Measurements from ENCODE around the gene ZNF669.
"Not testable (repeated sequence)": the region's sequence is repeated elsewhere in the genome, so short reads cannot be mapped to it uniquely, and the experiment has no call there.

Gene ZNF669

DNA sequence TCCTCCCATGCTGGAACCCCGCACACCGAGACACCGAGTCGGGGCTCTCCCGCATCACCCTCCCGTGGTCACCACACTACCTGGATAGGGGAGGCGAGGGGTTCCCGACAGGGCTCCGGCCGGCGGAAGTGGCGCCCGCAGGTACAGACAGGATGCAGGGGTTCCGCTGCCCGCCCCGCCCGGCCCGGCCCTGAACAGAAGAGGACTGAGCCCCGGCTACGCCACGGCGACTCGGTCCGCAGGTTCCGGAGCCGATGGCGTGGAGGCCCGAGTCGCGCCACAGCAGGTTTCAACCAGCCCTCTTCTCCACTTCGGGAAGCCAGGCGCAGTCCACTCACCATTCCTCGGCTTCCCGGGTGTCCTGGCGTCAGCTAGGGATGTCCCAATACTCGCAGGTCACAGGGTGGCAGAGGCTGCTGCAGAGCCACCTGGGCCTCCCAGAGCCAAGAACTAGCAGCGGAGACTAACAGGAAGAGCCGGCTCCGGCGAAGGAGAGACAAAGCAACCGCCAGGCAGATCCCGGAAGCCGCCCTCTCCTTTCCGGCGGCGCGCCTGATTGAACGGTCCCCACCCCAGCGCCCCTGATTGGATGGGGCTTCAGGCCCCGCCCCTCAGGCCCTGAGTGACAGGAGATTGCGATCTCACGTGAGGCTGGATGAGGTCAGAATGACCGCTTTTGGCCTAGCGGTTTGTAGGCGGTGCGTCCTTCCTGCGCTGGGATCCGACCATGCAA lies at the start of gene ZNF669:
ZNF669 (minus strand) TSS at position 498 of the 733 bp plus-strand sequence; CDS start at position 341, 157 bp downstream.
- peak; percentile 89 for DNase-seq

DNA sequence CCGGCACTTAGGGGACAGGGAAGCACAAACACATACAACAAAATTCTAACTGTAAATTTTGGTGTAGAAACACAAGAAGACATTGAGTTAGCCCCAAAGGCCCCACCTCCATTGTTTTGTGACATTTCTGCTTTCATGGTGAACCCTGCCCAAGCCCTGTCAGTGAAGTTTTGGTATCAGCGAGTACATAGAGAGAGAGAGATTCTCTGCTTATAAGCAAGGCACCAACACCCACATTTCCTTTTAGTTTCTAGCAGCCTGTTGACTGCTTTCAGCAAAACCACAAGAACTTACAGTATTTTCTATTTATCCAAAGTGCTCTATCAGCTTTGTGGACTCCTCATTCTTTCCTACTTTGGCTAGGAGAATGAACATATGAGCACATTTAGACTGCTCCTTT lies 43.6 kb upstream of the ZNF669 start:
- no peak for DNase-seq

DNA sequence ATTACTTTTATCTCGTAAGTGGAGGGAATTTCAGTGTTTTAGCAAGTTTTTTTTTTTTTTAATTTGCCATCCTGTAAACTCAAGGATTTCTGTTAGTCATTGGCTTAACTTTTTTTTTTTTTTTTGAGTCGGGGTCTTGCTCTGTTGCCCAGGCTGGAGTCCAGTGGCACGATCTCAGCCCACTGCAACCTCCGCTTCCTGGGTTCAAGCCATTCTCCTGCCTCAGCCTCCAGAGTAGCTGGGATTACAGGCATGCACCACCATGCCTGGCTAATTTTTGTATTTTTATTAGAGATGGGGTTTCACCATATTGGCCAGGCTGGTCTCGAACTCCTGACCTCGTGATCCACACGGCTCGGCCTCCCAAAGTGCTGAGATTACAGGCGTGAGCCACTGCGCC lies 43.0 kb upstream of the ZNF669 start:
- DNase-seq = not testable (repeated sequence)

DNA sequence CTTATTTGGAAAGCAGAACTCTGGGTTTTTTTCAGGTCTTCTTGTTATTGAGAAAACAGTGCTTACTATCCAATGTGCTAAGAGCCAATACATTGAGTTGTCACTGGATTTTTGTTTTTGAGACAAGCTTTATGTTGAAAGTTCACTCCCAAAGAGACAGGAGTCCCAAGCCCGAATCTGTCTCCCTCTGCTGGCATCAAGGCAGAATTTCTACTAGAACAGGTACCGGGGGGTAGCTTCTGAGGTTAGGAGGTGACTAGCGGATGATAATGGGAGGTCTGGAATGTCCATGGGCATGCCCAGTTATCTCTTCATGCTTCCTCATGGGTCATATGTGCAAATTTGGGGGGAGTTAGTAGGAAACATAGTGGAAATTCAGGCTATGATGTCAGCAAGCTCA lies 42.5 kb upstream of the ZNF669 start:
- no peak for DNase-seq

DNA sequence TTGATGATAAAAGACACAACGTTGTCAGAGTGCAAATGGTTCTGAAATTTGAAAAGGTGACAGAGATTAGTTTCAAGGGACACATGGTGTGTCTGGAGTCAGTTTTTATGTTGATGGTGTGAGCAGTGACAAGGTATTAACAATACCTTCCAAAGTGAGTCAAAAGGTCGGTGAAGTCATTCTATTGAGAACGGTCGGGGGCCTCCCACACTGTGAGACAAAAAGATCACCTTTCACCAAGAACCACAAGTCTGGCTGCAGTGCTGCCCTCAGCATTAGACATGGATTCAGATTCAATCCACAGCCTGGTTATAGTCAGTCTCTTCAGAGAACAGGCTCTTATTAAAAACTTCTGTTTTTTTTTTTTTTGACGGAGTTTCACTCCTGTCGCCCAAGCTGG lies 41.1 kb upstream of the ZNF669 start:
- no peak for DNase-seq

DNA sequence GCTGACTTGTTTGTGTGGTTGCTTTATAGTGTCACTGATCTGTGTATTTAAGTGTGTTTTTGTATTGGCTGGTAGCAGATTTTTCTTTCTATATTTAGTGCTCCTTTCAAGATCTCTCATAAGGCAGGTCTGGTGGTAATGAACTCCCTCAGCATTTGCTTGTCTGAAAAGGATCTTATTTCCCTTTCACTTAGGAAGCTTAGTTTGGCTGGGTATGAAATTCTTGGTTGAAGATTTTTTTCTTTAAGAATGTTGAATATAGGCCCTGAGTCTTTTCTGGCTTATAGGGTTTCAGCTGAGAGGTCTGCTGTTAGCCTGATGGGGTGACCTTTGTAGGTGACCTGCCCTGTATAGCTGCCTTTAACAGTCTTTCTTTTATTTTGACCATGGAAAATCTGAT lies 35.4 kb upstream of the ZNF669 start:
- DNase-seq = not testable (repeated sequence)

DNA sequence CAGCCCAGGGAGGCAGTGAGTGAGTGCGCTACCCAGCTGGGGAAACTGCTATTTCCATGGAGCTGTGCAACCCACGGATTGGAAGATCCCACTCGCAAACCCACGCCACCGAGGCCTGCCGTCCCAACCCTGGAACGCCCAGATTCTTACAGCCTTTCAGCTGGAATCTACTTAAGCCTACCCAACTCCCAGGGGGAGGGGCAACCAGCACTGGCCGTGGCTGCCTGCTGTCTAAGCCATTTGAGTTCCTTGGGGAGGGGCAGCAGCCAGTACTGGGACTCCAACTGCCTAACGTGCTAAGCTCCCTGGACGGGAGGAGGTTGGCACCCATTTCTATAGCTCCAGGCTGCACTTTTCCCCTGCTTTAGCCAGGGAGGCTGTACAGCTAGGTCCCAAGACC lies 27.1 kb upstream of the ZNF669 start:
- DNase-seq = no peak

DNA sequence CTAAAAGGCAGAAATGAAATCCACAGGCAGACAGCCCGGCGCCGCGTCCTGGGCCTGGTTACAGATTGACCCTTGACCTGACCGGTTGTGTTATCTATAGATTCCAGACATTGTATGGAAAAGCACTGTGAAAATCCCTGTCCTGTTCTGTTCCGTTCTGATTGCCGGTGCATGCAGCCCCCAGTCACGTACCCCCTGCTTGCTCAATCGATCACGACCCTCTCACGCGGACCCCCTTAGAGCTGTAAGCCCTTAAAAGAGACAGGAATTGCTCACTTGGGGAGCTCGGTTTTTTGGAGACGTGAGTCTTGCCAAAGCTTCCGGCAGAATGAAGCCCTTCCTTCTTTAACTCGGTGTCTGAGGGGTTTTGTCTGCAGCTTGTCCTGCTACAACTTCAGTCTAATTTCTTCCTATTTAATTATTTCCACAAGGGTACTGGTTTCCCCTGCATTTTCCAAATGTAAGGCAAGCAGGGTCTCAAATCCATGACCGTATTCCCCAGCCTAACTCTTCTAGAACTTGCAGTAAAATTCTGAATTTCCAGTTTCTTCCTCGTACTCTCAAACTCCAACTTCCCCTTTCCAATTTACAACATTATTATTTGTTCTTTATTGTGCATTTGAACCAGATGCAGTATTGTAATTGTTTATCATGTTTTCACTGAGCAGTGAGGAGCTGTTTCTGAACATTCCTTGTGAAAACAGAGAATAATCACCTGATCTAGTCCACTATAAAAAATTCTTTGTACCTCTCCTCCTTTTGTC lies 23.5 kb upstream of the ZNF669 start:
- DNase-seq = not testable (repeated sequence)

DNA sequence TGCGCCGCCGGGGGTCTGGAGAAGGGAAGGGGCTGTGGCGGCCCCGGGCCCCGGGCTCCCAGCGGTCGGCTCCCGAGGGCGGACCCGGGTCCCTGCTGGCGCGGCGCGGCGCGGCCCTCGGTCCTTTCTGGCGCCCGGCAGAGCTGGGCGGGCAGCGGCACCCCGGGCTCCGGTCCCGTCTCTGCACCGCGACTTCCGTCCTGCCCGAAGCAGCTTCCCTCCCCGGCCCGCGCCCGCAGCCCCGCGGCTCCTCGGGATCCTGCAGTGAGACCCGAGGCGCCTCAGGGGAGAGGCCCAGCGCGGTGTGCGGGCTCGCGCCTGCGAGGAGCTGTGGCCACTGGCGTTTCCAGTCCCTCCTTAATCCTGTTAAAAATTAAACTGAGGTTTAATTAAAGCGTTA lies 22.4 kb upstream of the ZNF669 start:
- not testable (repeated sequence) for DNase-seq

DNA sequence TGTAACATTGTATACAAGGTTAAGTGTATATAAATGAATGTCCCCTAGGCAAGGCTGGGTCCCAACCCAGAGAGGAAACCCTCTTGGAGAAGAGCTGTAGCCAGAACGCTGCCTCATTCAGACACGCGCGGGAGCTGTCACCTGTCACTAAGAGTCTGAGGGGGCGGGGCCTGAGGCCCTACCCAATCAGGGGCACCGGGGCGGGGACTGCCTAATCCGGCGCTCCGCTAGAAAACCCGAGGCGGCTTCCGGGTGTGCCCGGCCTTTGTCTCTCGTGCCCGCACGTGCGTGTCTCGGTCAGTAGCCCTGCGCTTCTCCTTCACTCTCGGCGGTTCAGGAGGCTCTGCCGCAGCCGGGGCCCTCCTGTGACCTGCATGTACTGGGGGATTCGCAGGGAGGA lies 22.0 kb upstream of the ZNF669 start:
- not testable (repeated sequence) for DNase-seq

DNA sequence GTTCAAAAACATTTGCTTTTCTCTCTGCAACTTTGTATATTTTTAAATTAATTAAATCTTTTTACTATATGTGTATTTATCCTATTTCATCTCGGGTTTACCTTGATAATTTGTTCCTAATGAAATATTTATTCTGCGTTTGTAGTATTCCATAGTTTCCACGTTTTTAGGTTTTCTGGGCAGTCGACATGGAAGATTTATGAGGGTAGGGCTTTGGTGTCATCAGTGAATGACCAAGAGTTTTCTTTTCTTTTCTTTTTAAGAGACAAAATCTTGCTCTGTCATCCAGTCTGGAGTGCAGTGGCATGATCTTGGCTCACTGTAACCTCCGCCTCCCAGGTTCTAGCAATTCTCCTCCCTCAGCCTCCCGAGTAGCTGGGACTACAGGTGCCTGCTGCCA lies 17.2 kb upstream of the ZNF669 start:
- no peak for DNase-seq

DNA sequence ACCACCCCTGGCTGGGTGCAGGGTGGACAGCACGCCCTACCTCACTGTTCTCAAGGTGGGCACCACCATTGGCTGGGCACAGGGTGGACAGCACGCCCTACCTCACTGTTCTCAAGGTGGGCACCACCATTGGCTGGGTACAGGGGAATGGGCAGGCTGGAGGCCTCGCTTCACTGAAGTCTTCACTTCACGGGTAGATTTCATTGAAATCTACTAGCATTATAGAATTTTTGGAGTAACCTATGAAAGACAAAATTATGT lies 16.2 kb upstream of the ZNF669 start:
- DNase-seq = not testable (repeated sequence)

DNA sequence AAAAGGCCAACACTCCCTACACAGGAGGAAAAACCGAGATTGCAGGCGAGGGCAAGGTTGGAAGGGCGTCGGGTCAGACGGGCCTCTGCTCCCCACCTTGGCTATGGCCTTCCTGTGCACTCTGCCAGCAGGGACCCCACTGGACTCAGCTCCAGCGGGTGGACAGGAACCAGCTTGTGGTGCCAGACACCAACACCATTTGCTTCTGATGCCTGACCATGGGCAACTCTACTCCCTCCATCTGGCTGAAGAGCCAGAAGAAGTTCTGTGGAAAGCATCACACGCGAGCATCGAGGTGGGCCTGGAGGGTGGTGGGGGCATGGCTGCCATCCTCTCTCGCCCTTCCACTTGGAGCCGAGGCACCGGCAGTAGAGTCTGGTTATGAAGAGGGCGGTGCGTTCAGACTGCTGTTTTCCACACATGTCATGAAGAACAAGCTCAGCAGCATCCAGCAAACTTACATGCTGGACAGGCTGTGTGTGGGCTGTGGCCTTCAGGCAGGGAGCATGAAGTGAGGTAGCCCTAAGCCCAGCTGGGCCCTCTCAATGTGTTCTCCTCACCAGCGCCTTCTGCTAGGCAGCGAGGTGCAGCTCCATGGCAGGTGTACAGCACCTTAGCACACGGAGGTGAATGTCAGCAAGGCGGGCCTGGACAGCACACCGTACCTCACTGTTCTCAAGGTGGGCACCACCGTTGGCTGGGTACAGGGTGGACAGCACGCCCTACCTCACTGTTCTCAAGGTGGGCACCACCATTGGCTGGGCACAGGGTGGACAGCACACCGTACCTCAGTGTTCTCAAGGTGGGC lies 15.6 kb upstream of the ZNF669 start:
- no peak for DNase-seq

DNA sequence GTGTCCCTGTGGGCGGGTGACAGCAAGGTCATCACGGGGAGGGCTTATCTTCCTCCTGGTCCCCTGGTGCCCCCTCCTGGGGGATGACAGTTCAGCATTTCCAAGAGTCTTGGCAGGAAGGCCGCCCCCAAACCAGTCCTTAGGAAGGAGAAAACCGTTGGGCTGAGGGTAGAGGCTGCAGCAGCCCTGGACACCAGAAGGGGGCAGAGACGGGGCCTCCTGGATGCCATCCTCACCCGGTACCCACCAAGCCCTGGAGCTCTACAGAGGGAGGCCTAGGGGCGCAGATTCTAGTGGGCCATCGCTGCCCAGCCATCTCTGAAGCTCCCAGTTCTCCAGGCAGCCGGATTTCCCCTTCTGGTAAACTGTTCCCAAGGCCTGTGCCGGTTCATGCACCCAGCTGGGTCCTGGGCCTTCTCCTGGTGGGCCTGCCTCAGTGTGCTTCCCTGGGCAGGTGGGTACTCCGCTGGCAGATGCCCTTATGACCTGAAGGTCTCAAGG lies 14.8 kb upstream of the ZNF669 start:
- no peak for DNase-seq

DNA sequence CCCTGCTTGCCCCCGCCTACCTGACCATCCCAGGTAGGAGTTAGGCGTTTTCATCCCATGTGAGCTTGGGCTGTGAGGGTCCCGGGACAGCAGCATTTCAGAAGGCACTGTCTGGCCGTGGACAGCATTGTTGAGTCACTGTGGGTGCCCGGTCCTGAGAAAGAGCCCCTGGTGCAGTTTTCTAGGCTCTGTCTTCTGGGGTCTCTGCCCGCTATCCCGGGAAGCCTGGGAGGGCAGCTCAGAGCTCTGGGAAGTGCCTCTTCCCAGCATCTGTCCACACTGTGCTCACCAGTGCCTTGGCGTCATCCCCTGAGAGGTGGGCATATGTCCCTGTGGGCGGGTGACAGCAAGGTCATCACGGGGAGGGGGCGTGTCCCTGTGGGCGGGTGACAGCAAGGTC lies 11.4 kb upstream of the ZNF669 start:
- DNase-seq = no peak

DNA sequence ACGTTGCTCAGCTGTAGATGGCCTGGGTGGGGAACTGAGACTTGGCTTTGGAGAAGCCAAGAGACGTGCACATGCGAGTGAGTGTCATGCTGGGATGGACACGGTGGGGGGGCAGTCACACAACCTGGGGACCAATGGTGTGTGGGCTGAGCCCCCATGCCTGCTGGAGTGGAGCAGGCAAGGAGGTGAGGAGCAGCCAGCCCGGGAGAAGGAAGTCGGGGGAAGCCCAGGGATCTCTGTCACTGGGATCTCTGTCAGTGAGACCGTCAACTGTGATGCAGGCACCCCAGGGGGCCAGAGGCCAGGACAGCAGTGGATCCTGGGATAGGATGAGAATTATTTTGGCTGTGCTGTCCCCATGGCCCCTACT lies 11.0 kb upstream of the ZNF669 start:
- DNase-seq = no peak

DNA sequence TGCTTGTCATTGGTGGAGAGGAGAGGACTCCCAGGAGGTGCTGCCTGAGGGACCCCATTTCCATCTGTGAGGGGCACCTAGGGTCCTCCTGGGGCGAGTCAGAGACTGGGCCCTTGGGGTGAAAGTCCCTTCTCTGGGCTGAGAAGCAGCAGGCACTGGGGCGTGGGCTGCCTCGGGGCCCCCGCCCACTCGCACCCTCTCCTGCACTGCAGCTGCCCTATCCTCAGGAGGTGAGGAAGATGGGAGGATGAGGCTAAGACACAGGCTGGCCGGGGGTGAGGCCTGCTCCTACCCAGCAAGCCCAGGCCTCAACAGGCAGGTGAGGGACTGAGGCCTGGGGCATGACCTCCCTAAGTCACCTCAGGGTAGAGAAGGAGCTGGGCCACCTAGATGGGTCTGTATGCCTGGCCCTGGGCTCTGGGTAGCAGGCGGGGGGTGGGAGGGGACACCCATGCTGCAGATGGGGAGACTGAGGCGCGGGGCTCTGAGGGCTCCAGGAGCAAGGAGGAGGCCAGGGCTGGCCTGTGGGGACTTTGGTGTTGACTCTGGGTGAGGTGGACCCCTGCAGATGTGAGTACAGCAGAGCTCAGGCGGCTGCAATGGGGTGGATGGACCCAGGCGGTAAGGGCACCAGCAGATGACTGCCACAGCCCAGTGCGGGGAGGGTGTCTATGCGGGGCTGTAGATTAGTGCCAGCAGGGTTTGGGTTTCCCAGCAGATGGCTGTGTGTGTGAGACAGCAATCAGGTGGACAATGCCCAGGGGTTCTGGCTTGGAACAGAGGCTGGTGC lies 10.4 kb upstream of the ZNF669 start:
- DNase-seq = no peak

DNA sequence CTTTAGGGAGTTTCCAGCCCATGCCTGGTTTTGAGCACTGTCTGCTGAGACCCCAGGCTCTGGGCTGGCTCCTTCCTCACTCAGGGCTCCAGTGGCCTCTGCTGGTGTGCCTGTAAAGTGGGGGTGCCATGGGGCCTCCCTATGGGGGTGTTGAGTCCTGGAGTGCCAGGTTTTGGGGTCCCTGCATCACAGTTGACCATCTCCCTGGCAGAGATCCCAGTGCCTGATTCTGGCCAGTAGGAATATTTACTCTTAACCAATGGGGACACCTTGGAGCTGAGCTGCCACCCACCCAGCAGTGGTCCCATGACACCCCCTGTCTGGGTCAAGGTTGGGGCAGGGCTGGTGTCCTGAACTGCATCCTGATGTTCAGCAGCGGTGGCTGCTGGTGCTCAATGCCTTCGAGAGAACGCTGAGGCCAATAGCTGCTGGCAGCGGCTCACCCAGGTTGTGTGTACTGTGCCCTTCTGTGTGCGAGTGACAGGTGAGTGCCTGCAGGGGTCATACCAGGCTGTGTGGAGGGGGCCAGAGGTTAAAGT lies 9.6 kb upstream of the ZNF669 start:
- no peak for DNase-seq

DNA sequence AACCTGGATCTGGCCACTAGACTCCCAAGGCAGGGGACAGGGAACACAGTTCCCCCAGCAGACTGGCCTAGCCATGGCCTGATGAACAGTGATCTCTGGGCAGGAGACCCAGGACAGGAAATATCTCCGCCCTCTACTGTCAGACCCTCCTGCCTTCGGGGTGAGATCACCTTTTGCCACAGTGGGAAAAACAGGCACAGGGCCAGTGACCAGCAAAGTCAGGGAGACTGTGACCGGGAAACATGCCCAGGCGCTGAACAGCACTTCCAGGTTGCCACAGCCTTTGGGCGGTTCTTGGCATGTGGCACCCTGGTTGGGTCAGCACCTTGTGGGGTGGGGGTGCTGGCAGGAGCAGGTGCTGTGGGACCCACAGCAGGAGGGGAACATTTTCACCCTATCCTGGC lies 8.9 kb upstream of the ZNF669 start:
- DNase-seq = no peak

DNA sequence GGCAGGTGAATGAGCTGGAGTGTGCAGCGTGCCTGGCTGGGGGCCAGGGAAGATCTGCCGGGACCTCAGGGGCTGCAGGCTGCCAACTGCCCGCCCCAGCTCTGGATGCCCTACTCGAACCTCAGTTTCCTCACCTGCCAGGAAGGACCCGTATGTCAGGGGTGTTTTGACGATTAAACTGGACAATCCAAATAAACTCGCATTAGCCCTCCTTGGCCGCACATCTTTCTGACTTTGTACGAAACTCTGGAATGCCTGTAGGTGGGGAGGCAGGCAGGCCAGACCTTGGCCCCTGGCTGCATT lies 8.3 kb upstream of the ZNF669 start:
- no peak for DNase-seq

DNA sequence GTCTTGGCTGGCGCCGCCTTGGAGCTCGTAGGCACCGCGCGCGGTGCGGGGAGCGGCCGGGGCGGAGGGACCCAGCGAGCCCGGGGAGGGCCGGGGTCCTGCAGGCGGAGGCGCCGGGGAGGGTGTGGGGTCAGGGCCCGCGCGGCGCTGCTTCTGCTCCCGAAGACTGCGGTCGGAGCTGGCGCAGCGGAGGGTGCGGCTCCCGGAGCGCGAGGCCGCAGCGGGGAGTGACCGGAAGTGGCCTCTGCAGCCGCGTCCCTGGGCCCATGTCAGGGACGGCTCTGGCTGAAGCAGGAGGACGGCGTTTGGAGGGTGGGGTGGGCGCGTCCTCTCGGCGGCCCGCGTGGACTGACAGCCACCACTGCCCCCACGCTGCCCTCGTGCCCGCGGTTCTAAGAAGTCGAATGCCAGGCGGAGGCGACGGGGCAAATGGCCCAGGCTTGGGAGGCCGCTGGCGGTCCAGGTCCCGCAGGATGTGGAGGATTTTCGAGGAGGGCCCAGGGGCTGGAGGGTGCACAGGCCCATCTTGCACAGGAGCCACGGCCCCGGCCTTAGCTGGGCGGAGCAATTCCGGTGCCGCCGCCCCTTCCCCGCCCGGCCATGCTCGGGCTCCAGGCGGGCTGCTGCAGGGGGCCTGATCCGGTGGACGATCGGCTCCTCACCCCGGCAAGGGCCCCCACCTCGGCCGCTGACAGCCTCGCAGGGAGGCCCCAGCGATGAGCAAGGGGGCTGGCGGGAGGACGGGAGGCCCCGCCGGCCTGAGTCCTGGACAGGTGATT lies 7.7 kb upstream of the ZNF669 start:
- DNase-seq = no peak

DNA sequence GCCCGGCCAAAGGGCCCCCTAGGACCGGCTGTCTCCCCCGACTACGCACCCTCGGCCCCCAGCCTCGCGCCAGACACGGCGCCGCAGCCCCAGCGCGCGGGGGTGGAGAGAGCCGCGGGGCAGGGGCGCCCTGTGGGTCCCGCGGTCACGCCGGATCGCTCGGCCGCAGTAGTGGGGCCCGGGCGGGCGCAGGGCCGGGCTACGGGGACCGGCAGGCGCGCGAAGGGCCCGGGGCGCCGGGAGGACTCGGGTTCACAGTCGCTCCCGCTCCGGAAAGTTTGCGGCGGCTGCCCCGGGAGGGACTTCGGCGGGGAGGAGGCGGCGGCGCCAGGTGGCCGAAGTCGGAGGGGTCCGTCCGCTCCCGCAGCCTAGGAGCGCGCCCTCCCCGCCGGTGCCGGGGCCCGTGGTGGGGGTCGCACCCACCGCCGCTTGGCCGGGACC lies 7.1 kb upstream of the ZNF669 start:
- no peak for DNase-seq
